GM18505 (cell line): ENCODE results near the gene AKAP7.

Experiments used
- ATAC-seq: cut with Tn5 transposase; IDR thresholded peaks from one replicate; pipeline ENCODE4 v1.9.1; 2021; ENCODE audit not compliant: unreplicated experiment
- POLR2A ChIP-seq: IDR thresholded peaks from 4 replicates; pipeline ENCODE4 v1.6.1; 2011; ENCODE audit warnings: borderline replicate concordance; ENCODE audit not compliant: insufficient read depth, insufficient read length; ENCODE audit errors: extremely low read depth

Gene AKAP7

DNA sequence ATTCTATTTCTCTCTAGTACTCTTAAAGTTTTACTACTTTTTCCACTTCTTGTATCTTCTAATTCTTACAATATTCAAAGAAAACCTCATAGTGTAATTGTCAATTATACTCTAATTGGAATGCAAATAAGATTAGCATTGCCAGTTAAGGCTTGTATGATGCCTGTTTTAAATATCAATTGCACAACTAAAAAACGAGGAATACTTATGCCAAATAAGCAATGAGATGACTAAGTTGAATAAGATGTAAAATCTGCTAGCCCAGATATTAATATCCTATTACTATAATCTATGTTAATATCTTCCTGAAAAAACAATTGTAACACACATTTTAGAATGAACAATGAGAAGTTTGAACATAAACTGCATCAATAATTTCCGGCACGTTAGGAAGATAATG is 13.3 kb upstream of the AKAP7 start:
- no peak for TF ChIP-seq POLR2A
- no peak for ATAC-seq

DNA sequence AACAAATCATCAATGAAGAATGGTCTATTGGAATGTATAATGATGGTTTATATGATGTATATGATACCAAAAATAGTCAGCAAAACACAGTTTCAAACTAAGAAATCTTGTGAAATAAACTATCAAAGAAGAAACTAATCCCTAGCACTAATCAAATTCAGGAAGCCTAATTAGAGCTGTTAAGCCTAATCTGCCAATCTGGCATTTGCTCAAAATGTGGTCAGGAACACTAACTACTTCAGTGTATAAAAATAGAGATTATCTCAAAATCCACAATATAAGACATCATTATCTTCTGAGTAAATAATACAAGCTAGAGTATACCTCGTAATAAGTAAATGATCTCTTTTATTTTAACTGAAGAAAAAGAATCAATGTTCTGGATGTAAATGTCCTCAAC is 12.8 kb upstream of the AKAP7 start:
- TF ChIP-seq POLR2A = no peak
- ATAC-seq = no peak

DNA sequence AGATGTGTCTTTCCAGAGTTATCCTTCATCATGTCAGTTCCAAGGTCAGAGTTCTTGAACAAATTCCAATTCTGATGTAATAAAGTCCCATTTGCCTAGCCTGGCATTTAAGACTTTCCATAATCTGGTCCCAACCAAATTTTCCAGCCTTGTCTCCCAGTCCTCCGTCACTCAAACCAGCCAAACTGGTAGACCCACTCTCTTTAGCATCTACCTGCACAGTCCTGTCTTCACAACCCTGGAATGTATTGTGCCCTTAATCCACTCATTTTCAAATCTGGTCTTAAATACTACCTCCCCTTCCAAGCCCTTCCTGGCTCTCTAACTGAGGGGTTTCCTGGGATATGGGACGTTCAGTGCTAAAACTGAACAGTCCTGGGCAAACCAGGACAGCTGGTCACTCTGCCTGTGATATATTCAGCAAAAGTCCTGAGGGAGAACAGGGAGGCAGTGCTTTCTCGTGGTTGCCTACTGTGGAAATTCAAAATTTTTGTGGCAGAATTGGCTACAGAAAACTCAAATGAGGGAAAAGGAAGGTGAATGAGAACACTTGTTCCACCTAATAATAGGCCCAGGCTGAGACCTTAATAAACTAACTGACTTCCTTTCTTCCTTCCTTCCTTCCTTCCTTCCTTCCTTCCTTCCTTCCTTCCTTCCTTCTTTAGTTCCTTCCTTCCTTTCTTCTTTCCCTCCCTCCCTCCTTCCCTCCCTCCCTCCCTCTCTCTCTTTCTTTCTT is 10.8 kb upstream of the AKAP7 start:
- TF ChIP-seq POLR2A = no peak
- ATAC-seq = no peak

DNA sequence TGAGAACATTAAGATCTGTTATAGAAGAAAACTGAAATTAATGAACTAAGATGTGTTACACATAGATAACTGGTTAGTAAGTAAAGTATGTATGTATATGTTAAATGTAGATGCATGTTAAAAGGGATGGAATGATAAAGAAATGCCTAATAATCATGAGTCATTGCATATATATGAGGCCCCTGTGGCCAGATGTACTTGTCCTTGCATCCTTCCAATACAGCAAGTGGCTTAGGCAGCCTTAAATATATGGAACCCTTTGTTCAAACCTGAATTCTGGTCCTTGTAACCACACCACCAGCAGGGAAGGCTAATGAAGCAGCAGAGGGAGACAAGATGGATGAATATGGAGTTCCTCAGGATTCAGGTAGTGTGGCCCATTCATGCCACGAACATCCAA is 9.8 kb upstream of the AKAP7 start:
- TF ChIP-seq POLR2A = no peak
- ATAC-seq = no peak

DNA sequence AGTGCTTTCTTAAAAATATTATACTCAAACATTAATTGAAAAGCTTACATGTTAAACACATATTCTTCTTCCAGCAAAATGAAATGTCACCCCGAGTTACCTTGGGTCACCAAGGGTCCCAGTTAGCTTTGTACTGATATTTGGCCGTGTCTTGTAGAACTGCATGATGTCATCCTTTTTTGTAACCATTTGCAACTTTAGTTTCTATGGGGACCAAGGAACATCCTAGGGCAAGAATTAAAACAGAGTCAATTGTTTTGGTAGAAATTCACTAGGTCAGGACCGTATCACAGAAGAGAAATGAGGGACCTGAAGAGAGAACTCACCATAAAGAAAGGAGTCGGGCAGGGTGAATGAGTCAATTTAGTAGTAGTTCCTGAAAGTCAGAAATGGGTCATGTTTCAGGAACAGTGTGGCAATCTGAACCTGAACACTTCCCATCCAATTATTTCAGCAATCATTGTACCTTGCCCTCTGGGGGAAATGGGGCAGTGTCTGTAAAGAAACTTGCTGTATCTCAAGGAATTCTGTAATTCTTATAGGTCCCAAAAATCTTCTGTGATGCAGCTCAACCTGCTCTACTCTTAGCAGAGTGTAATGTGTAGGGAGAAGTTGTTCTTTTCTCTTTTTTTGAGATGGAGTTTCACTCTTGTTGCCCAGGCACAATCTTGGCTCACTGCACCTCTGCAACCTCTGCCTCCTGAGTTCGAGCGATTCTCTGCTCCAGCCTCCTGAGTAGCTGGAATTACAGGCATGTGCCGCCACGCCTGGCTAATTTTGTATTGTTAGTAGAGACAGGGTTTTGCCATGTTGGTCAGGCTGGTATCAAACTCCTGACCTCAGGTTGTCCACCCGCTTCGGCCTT is 5.3 kb upstream of the AKAP7 start:
- no peak for TF ChIP-seq POLR2A
- no peak for ATAC-seq

DNA sequence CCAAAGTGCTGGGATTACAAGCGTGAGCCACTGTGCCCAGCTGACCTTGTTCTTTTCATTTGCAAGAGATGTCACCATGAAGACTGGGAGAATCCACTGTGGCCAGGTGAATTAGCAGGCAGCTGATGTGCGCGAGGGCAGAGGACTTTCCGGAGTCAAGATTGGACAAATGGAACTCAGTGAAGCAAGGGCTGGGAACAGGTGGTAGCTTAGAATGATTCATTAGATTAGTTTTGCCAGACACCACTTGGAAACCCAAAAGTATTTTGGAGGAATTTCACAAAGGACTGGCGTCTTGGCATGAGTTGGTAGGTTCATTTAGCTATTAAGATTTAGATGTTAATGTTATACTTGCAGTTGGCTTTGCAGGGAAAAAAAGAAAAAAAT is 4.7 kb upstream of the AKAP7 start:
- no peak for TF ChIP-seq POLR2A
- no peak for ATAC-seq

DNA sequence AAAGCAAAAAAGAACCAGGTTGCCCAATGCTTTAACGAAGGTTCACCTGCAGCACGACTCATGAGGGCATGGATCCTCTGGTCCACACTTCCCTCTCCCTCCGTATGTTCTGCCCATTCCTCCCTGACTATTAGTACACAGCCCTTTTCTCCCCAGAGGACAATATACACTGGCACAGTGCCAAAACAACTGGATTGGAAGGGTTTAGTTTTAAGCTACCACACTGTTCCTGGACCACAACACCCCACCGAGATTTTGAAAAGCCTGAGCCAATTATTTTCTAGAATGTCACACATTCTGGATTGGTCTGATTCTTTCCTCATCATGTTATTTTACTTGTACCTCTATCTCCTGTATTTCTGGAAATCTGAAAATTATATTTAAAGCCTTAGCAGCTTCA is 2.9 kb upstream of the AKAP7 start:
- TF ChIP-seq POLR2A = no peak
- no peak for ATAC-seq

DNA sequence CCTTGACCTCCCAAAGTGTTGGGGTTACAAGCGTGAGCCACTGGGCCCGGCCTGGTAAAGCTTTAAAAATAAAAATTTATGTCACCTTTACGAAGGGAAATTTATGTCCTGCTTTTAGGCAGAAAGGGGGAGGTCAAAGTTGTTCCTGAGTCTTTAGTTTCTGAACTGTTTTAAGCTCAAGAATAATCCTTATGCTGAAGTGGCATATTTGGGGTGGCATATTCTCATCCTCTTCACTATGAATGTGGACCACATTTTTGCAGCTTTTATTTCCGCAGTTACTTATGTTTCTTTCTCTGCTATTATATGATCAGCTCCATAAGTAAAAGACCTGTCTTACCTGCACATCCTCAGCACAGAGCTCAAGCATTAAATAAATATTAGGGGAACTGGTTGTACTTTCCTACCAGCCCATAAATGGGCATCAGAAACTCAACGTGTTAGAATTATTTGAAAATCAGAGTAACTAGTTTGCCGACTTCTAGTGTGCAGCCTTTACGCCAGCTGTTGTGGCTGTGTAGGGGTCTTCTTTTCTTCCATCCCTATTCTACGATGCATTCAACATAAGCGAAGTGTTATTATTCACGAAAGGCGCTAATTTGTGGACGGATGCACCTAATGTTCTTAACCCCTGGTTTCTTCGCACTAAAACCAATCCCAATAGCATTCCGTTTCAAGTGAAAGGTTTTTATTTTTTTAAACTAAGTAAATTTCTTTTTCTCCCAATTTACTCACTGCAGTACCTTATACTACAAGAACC is 867 bp upstream of the AKAP7 start:
- no peak for TF ChIP-seq POLR2A
- no peak for ATAC-seq

DNA sequence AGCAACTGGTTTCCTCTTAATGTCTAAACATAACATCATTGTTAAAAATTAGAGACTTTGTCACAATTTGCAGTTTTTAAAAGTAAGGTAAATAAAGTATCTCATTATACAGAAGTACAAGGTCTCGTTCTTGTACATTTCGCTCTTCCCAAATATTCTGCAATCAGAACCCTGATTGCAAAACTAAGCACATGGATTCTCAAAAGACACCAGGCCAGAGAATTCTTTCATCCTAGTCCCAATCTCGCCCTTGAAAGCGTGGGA is 355 bp upstream of the AKAP7 start:
- no peak for TF ChIP-seq POLR2A

DNA sequence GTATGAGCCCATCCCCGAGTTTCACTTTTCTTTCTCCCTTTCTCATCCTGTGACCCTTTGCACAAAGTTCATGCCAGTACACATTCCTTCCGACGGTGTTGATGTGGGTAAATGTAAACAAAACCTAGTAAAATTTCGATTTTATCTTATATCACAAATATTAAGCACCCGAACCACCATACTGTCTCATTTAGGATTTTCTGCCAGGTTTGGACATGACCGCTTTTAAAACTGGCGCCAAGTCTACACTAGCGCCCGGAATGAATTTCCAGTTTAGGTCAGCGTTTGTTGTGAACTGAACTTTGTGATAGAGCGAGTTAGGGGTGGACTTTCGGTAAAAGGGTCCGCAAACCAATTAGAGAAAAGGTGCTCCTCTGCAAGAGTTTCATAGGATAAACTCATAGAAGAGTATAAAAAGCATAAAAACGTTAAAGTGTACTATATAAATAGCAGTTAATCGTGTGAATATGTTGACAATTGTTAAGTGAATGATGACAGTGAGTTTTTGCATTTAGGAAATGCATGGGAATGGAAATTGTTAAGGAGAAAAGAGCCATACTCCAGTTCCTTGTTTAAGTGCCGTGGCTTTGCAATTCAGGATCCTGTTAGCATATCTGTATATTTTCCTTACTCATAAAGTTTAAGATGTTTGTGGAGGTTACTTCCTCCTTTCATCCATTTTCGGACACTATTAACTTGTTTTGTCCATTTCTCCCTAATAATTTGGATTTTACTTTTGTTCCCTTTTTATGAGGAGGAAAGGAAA is 937 bp downstream of the AKAP7 start:
- ATAC-seq = no peak
- no peak for TF ChIP-seq POLR2A

More for the DNA sequence above, 355 bp upstream of the AKAP7 start:
- ATAC-seq = no peak

DNA sequence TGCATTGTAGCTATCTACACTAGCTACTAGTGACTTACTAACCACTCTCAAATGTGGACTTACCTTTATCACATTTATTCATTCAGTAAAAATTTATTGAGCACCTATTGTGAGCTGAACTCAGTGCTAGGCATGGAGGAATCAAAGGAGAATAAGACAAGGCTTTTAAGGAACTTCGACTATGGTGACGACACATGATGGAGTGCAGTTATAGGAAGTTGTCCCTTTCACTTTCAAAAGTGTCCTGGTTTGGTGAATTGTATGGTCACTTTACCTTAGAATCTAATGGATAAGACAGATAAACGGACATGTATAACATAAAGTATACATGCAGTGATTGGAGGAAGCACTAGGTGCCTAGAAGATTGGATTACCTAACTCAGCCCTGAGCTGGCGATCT is 4.3 kb downstream of the AKAP7 start:
- no peak for TF ChIP-seq POLR2A

DNA sequence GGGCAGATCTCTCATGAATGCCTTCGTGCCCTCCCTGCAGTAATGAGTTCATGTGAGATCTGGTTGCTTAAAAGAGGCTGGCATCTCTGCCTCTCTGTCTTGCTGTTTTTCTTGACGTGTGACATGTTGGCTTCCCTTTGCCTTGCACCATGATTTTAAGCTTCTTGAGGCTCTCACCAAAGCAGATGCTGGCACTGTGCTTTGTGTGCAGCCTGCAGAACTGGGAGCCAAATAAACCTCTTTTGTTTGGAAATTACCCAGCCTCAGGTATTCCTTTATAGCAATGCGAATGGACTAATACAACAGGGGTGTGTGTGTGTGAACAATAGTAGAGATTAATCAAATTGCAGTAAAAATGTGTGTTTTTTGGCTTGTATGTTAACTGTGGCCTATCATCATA is 8.1 kb downstream of the AKAP7 start:
- no peak for ATAC-seq
- TF ChIP-seq POLR2A = no peak

More for the DNA sequence above, 4.3 kb downstream of the AKAP7 start:
- ATAC-seq = no peak

DNA sequence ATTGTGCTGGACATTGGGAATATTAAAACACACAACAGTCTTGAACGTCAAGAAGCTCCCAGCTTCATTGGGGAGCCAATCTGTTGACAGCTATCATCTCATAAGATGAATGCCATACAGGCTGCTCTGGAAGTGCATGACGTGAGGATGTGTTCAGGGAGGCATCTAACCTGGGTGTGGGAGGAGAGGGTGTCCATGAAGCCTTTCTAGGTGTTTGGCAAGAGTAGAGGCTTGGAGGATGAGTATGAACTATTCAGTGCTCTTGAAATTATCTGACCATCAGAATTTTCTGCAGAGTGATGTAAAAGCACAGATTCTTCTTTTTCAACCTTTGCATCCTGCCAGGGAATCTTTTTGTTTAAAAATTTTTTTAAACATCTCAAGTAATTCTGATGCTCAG is 11.6 kb downstream of the AKAP7 start:
- ATAC-seq = no peak
- TF ChIP-seq POLR2A = no peak
